Measurements from ENCODE around the gene PCDHGB2. TPM values are rescaled to one million over a fixed set of nuclear protein-coding genes. Genes with fewer than 3 reads are reported as not detected.

PCDHGB2 gene
- total and polyA plus RNA-seq, 2 experiments from 2014 or later = 1.2 to 5.8 TPM

DNA sequence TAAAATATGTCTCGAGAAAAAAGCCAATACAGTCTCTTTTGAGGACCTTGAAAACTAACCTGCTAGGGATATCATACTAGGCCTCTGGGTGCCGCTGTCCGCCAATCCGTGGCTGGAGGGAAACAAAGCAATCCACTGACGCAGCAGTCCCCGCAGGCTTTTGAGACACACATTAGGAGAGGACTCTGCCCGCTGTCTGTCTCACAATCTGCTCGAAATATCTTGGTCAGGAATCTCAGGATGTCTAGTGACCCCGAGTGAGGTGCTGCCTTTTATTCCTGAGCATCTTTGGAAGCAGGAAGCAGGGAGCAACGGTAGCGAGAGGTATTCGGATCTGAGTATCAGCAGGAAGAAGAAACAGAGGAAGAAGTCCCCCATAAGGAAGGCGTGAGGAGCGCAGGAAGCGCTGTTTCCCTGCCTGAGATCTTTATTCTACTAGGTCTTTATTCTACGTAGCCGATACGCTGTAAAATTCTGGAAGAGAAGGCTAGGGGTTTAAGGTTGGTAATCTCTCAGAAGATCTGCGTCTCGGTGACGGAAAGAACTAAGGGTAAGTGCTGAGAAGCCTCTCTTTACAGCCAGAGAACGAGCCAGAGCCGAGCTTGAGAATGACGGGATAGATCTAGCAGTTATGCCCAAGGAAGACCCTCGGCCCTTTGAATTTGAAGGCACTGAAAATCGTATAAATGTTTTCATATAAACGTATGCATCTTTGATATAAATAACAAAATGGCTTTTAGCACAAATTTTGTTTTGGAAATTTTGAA is 33.5 kb upstream of the PCDHGB2 start:
- no peak for TF ChIP-seq NANOG (IDR thresholded peaks at IDR 0.05; ENCODE audit: borderline replicate concordance)
- TF ChIP-seq, protein P1, sequence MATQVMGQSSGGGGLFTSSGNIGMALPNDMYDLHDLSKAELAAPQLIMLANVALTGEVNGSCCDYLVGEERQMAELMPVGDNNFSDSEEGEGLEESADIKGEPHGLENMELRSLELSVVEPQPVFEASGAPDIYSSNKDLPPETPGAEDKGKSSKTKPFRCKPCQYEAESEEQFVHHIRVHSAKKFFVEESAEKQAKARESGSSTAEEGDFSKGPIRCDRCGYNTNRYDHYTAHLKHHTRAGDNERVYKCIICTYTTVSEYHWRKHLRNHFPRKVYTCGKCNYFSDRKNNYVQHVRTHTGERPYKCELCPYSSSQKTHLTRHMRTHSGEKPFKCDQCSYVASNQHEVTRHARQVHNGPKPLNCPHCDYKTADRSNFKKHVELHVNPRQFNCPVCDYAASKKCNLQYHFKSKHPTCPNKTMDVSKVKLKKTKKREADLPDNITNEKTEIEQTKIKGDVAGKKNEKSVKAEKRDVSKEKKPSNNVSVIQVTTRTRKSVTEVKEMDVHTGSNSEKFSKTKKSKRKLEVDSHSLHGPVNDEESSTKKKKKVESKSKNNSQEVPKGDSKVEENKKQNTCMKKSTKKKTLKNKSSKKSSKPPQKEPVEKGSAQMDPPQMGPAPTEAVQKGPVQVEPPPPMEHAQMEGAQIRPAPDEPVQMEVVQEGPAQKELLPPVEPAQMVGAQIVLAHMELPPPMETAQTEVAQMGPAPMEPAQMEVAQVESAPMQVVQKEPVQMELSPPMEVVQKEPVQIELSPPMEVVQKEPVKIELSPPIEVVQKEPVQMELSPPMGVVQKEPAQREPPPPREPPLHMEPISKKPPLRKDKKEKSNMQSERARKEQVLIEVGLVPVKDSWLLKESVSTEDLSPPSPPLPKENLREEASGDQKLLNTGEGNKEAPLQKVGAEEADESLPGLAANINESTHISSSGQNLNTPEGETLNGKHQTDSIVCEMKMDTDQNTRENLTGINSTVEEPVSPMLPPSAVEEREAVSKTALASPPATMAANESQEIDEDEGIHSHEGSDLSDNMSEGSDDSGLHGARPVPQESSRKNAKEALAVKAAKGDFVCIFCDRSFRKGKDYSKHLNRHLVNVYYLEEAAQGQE (IDR thresholded peaks at IDR 0.05; ENCODE audit: unreplicated experiment) = no peak
- TF ChIP-seq POLR2AphosphoS5 (IDR thresholded peaks at IDR 0.05; ENCODE audit: low read depth) = peak; percentile 66
- TF ChIP-seq, protein P2, sequence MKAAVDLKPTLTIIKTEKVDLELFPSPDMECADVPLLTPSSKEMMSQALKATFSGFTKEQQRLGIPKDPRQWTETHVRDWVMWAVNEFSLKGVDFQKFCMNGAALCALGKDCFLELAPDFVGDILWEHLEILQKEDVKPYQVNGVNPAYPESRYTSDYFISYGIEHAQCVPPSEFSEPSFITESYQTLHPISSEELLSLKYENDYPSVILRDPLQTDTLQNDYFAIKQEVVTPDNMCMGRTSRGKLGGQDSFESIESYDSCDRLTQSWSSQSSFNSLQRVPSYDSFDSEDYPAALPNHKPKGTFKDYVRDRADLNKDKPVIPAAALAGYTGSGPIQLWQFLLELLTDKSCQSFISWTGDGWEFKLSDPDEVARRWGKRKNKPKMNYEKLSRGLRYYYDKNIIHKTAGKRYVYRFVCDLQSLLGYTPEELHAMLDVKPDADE (IDR thresholded peaks at IDR 0.05) = no peak
- TF ChIP-seq EZH2 (IDR thresholded peaks at IDR 0.05; ENCODE audit: low read depth, unreplicated experiment) = no peak
- TF ChIP-seq, protein P3, sequence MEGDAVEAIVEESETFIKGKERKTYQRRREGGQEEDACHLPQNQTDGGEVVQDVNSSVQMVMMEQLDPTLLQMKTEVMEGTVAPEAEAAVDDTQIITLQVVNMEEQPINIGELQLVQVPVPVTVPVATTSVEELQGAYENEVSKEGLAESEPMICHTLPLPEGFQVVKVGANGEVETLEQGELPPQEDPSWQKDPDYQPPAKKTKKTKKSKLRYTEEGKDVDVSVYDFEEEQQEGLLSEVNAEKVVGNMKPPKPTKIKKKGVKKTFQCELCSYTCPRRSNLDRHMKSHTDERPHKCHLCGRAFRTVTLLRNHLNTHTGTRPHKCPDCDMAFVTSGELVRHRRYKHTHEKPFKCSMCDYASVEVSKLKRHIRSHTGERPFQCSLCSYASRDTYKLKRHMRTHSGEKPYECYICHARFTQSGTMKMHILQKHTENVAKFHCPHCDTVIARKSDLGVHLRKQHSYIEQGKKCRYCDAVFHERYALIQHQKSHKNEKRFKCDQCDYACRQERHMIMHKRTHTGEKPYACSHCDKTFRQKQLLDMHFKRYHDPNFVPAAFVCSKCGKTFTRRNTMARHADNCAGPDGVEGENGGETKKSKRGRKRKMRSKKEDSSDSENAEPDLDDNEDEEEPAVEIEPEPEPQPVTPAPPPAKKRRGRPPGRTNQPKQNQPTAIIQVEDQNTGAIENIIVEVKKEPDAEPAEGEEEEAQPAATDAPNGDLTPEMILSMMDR (conservative IDR thresholded peaks at IDR 0.05; ENCODE audit: low read depth in 2 of 2) = peak; percentile 80 to 84
- TF ChIP-seq CREB1 (CRISPR knock-in tag; IDR thresholded peaks at IDR 0.05; ENCODE audit: low read depth) = 0 out of 2 replicates have a peak, but pooled peaks have one; percentile 19
- no peak for TF ChIP-seq ZNF114 (CRISPR knock-in tag; IDR thresholded peaks at IDR 0.05)
- no peaks in the 10 kb centered on the region for H3K79me2 ChIP-seq (replicated peaks; ENCODE audit: insufficient read depth)
- DNase-seq (ENCODE audit: low spot score) = peak; percentile 88
- no peaks in the 10 kb centered on the region for H3K27me3 ChIP-seq (ENCODE audit: insufficient read depth)
- Mint-ChIP-seq H3K4me3 (peak overlapping the region; percentile 70), H3K36me3 (ENCODE audit: low read depth) (peaks cover 21% of the 10 kb centered on the region), H3K27me3 (ENCODE audit: insufficient read depth, low read depth, poor library complexity) (no peaks in the 10 kb centered on the region), H3K4me1 (peaks cover 2% of the 10 kb centered on the region), H3K27ac (peak overlapping the region; percentile 72; the same call in 1 of the 2 replicates), H3K9me3 (peaks cover 41% of the 10 kb centered on the region)
- peak overlapping the region; percentile 72 for H3K4me2 ChIP-seq
- no peaks in the 10 kb centered on the region for H3K4me1 ChIP-seq (ENCODE audit: insufficient read depth)
- peak; percentile 97 for ATAC-seq
- no peaks in the 10 kb centered on the region for H3K36me3 ChIP-seq (ENCODE audit: insufficient read depth)
- peak overlapping the region; percentile 55 for H3K4me3 ChIP-seq
- H2AFZ ChIP-seq = no peak overlapping the region
- no peaks in the 10 kb centered on the region for H3F3A ChIP-seq (replicated peaks; ENCODE audit: low read depth)
- no peak overlapping the region for H3K27ac ChIP-seq (ENCODE audit: low read depth)
- 0 out of 2 replicates have a peak, but pooled peaks cover 6% of the 10 kb centered on the region for H3K9me2 ChIP-seq (ENCODE audit: insufficient read depth)
- no peaks in the 10 kb centered on the region for H4K20me1 ChIP-seq (replicated peaks; ENCODE audit: insufficient read depth)

All from GM23338 (cell line).